Measurements from ENCODE around the gene HMGB2. TPM values are rescaled to one million over a fixed set of nuclear protein-coding genes. Genes with fewer than 3 reads are reported as not detected.

HMGB2 gene
- total RNA-seq (10 to 100 TPM; 26.3 to 53.4 (median 44.3) TPM), polyA plus RNA-seq (98.3 TPM)
- long read RNA-seq, donor 1, transcript HMGB2-201 (5 exons, 1,889 nt): major isoform, 34 of 40 reads
- long read RNA-seq, donor 1, partial matches to known transcripts: 0 of 40 reads
- long read RNA-seq, donor 1, other reads (novel, unspliced or antisense): 4 of 40 reads
- long read RNA-seq, donor 2, transcript HMGB2-201 (5 exons, 1,889 nt): major isoform, 19 of 22 reads
- long read RNA-seq, donor 2, partial matches to known transcripts: 1 of 22 reads
- long read RNA-seq, donor 2, other reads (novel, unspliced or antisense): 1 of 22 reads
- long read RNA-seq, donor 3, transcript HMGB2-201 (5 exons, 1,889 nt): major isoform, 16 of 20 reads
- long read RNA-seq, donor 3, partial matches to known transcripts: 0 of 20 reads
- long read RNA-seq, donor 3, other reads (novel, unspliced or antisense): 4 of 20 reads
- long read RNA-seq, donor 4, transcript HMGB2-201 (5 exons, 1,889 nt): major isoform, 15 of 16 reads
- long read RNA-seq, donor 4, partial matches to known transcripts: 0 of 16 reads
- long read RNA-seq, donor 4, other reads (novel, unspliced or antisense): 1 of 16 reads

- DNase-seq (peak; percentile 100), ATAC-seq (peak; percentile 99)
- Histone ChIP-seq H3K27me3 (ENCODE audit: control insufficient read depth, insufficient read depth) (no peaks in the 10 kb centered on the region), H3K9me3 (ENCODE audit: control insufficient read depth, low read length) (no peaks in the 10 kb centered on the region), H3K4me3 (ENCODE audit: low read length) (peak within 1 kb of the TSS; percentile 91), H3K27ac (ENCODE audit: low read length) (peak within 1 kb of the TSS; percentile 100), H3K4me1 (ENCODE audit: control insufficient read depth, insufficient read depth, low read length) (no peaks in the 10 kb centered on the region)
- intact Hi-C loops (cut with DNase I): loop anchor here in 3 of 4 donors (5.0 kb wide), 1 partner anchor 38 kb away; the partner anchor contains the start of gene SAP30 (in 3 of the 3)
- under 1% methylated on average over 61 of the region's 61 CpGs for WGBS
Observed at GRCh38 chr4:173334085-173334890, at the start of gene HMGB2. Gene HMGB2, minus strand, starts transcription at chr4:173334358. Its CDS starts 709 bp downstream, at chr4:173333649.

GRCh38 chr4:173382349-173382748 lies 48.2 kb upstream of the HMGB2 start:
- DNase-seq (no peak), ATAC-seq (no peak)
- no peak overlapping the region for H3K27ac ChIP-seq (ENCODE audit: low read length)
- 94% methylated on average over 4 of the region's 4 CpGs for WGBS
- no peaks in the 10 kb centered on the region for H3K4me1 ChIP-seq (ENCODE audit: control insufficient read depth, insufficient read depth, low read length)
- H3K27me3 ChIP-seq (ENCODE audit: control insufficient read depth, insufficient read depth): no peaks in the 10 kb centered on the region
- intact Hi-C loops (cut with DNase I): no loop called here
- H3K9me3 ChIP-seq (ENCODE audit: control insufficient read depth, low read length): no peaks in the 10 kb centered on the region
- H3K4me3 ChIP-seq (ENCODE audit: low read length): no peak overlapping the region

GRCh38 chr4:173381610-173382009 lies 47.5 kb upstream of the HMGB2 start:
- ATAC-seq (no peak), DNase-seq (no peak)
- intact Hi-C loops (cut with DNase I): no loop called here
- Histone ChIP-seq H3K27ac (ENCODE audit: low read length) (no peak overlapping the region), H3K9me3 (ENCODE audit: control insufficient read depth, low read length) (no peaks in the 10 kb centered on the region), H3K27me3 (ENCODE audit: control insufficient read depth, insufficient read depth) (no peaks in the 10 kb centered on the region), H3K4me1 (ENCODE audit: control insufficient read depth, insufficient read depth, low read length) (no peaks in the 10 kb centered on the region), H3K4me3 (ENCODE audit: low read length) (no peak overlapping the region)
- WGBS: 22% methylated on average over 1 of the region's 1 CpG

- Histone ChIP-seq H3K4me3 (ENCODE audit: low read length) (no peak overlapping the region), H3K4me1 (ENCODE audit: control insufficient read depth, insufficient read depth, low read length) (no peaks in the 10 kb centered on the region)
Observed at GRCh38 chr4:173380987-173381386, 46.8 kb upstream of the HMGB2 start.

GRCh38 chr4:173379929-173380328 lies 45.8 kb upstream of the HMGB2 start:
- no peaks in the 10 kb centered on the region for H3K4me1 ChIP-seq (ENCODE audit: control insufficient read depth, insufficient read depth, low read length)
- H3K27ac ChIP-seq (ENCODE audit: low read length): no peak overlapping the region
- 98% methylated on average over 3 of the region's 3 CpGs for WGBS
- DNase-seq (no peak), ATAC-seq (no peak)
- intact Hi-C loops (cut with DNase I): no loop called here
- no peaks in the 10 kb centered on the region for H3K27me3 ChIP-seq (ENCODE audit: control insufficient read depth, insufficient read depth)
- no peaks in the 10 kb centered on the region for H3K9me3 ChIP-seq (ENCODE audit: control insufficient read depth, low read length)
- no peak overlapping the region for H3K4me3 ChIP-seq (ENCODE audit: low read length)

More at GRCh38 chr4:173380987-173381386, 46.8 kb upstream of the HMGB2 start:
- ATAC-seq: no peak
- intact Hi-C loops (cut with DNase I): no loop called here
- Histone ChIP-seq H3K27me3 (ENCODE audit: control insufficient read depth, insufficient read depth) (no peaks in the 10 kb centered on the region), H3K27ac (ENCODE audit: low read length) (no peak overlapping the region), H3K9me3 (ENCODE audit: control insufficient read depth, low read length) (no peaks in the 10 kb centered on the region)
- DNase-seq: no peak

- Histone ChIP-seq H3K27me3 (ENCODE audit: control insufficient read depth, insufficient read depth) (no peaks in the 10 kb centered on the region), H3K27ac (ENCODE audit: low read length) (no peak overlapping the region), H3K4me1 (ENCODE audit: control insufficient read depth, insufficient read depth, low read length) (no peaks in the 10 kb centered on the region), H3K4me3 (ENCODE audit: low read length) (no peak overlapping the region), H3K9me3 (ENCODE audit: control insufficient read depth, low read length) (no peaks in the 10 kb centered on the region)
- no peak for ATAC-seq
- DNase-seq: no peak
- 94% methylated on average over 2 of the region's 2 CpGs for WGBS
- intact Hi-C loops (cut with DNase I): loop anchor here in 3 of 4 donors (5.0 kb wide), 1 partner anchor 42 kb away; the partner anchor contains the start of gene HMGB2 (in 3 of the 3)
Observed at GRCh38 chr4:173374588-173374987, 40.4 kb upstream of the HMGB2 start.

GRCh38 chr4:173371292-173372192 lies 37.4 kb upstream of the HMGB2 start:
- ATAC-seq: peak; percentile 33

GRCh38 chr4:173370477-173371291 lies 36.5 kb upstream of the HMGB2 start, which contains the start of gene SAP30:
Gene SAP30, plus strand, starts transcription at chr4:173370954. Its CDS starts 229 bp downstream, at chr4:173371183.
- DNase-seq: peak; percentile 99
- Histone ChIP-seq H3K4me3 (ENCODE audit: low read length) (peak within 1 kb of the TSS; percentile 93), H3K27me3 (ENCODE audit: control insufficient read depth, insufficient read depth) (no peaks in the 10 kb centered on the region), H3K27ac (ENCODE audit: low read length) (peak within 1 kb of the TSS; percentile 98), H3K9me3 (ENCODE audit: control insufficient read depth, low read length) (no peaks in the 10 kb centered on the region), H3K4me1 (ENCODE audit: control insufficient read depth, insufficient read depth, low read length) (peaks cover under 1% of the 10 kb centered on the region)
- peak; percentile 97 to 98 for ATAC-seq
- under 1% methylated on average over 72 of the region's 72 CpGs for WGBS
- intact Hi-C loops (cut with DNase I): loop anchor here in 3 of 4 donors (5.0 kb wide), 1 partner anchor 38 kb away; the partner anchor contains the start of gene HMGB2 (in 3 of the 3)

More at GRCh38 chr4:173371292-173372192, 37.4 kb upstream of the HMGB2 start:
- H3K4me1 ChIP-seq (ENCODE audit: control insufficient read depth, insufficient read depth, low read length): no peaks in the 10 kb centered on the region
- intact Hi-C loops (cut with DNase I): loop anchor here in 3 of 4 donors (5.0 kb wide), 1 partner anchor 39 kb away; the partner anchor contains the start of gene HMGB2 (in 3 of the 3)
- no peaks in the 10 kb centered on the region for H3K9me3 ChIP-seq (ENCODE audit: control insufficient read depth, low read length)
- peak; percentile 81 to 92 (median 92) for DNase-seq
- peak overlapping the region; percentile 98 for H3K27ac ChIP-seq (ENCODE audit: low read length)
- H3K4me3 ChIP-seq (ENCODE audit: low read length): peak overlapping the region; percentile 93
- under 1% methylated on average over 68 of the region's 68 CpGs for WGBS
- no peaks in the 10 kb centered on the region for H3K27me3 ChIP-seq (ENCODE audit: control insufficient read depth, insufficient read depth)

GRCh38 chr4:173370130-173370476 lies 35.9 kb upstream of the HMGB2 start:
- H3K4me3 ChIP-seq (ENCODE audit: low read length): peak overlapping the region; percentile 62
- under 1% methylated on average over 14 of the region's 14 CpGs for WGBS
- ATAC-seq (peak; percentile 19 to 70), DNase-seq (peak; percentile 80 to 88 (median 88))
- no peaks in the 10 kb centered on the region for H3K27me3 ChIP-seq (ENCODE audit: control insufficient read depth, insufficient read depth)
- peak overlapping the region; percentile 96 for H3K27ac ChIP-seq (ENCODE audit: low read length)
- intact Hi-C loops (cut with DNase I): loop anchor here in 3 of 4 donors (5.0 kb wide), 1 partner anchor 38 kb away; the partner anchor contains the start of gene HMGB2 (in 3 of the 3)
- no peaks in the 10 kb centered on the region for H3K9me3 ChIP-seq (ENCODE audit: control insufficient read depth, low read length)
- H3K4me1 ChIP-seq (ENCODE audit: control insufficient read depth, insufficient read depth, low read length): peaks cover 2% of the 10 kb centered on the region
